H1 (cell line): ENCODE measurements around the gene CUEDC2. TPM values are rescaled to one million over a fixed set of nuclear protein-coding genes. Genes with fewer than 3 reads are reported as not detected.

Experiments
- CTCF ChIA-PET: fragments of 300-600 bp; sonication (Branson Sonifier 250); formaldehyde crosslinking; loops from one replicate; lab custom pipeline; 2021; ENCODE audit not compliant: partially characterized antibody; lab: Charles Lee
- POLR2A ChIA-PET: fragments of 300-600 bp; sonication (Branson Sonifier 250); formaldehyde crosslinking; loops from one replicate; lab custom pipeline; 2021; ENCODE audit warnings: inconsistent platforms; ENCODE audit not compliant: partially characterized antibody; lab: Charles Lee
- DNase-seq, 2 experiments: peaks; one replicate each; pipeline versions ENCODE4 v3.0.0 to v3.0.0-alpha.2; 2010 to 2022; ENCODE audit warnings: low spot score in 2 of 2, low read depth in 1 of 2, mixed read lengths in 1 of 2
- FAIRE-seq: peaks from 2 replicates; lab custom pipeline; 2011; peaks lifted over from hg19 to GRCh38; lab: Jason Lieb, UNC
- H2AFZ ChIP-seq: 2 replicates; pipeline ENCODE4 v1.8.1; 2012; ENCODE audit warnings: low read length, inconsistent platforms
- H2AK5ac ChIP-seq: 2 replicates; pipeline ENCODE4 v1.6.1; 2013; ENCODE audit warnings: low read depth, low read length
- H2BK120ac ChIP-seq: replicated peaks from 2 replicates; pipeline ENCODE3; 2013; ENCODE audit warnings: low read depth, low read length, inconsistent platforms
- H2BK12ac ChIP-seq: 2 replicates; pipeline ENCODE4 v1.6.1; 2013; ENCODE audit warnings: low read depth, low read length
- H2BK15ac ChIP-seq: 2 replicates; pipeline ENCODE4 v1.6.1; 2013; ENCODE audit warnings: low read length
- H2BK20ac ChIP-seq: 2 replicates; pipeline ENCODE4 v1.6.1; 2013; ENCODE audit warnings: low read length
- H2BK5ac ChIP-seq: 2 replicates; pipeline ENCODE4 v1.6.1; 2013; ENCODE audit warnings: low read depth, low read length
- H3K14ac ChIP-seq: 2 replicates; pipeline ENCODE4 v1.6.1; 2013; ENCODE audit warnings: inconsistent platforms; ENCODE audit not compliant: insufficient read length
- H3K18ac ChIP-seq: 2 replicates; pipeline ENCODE4 v1.6.1; 2013; ENCODE audit warnings: low read length; ENCODE audit errors: extremely low read depth
- H3K23ac ChIP-seq: 2 replicates; pipeline ENCODE4 v1.6.1; 2013; ENCODE audit warnings: inconsistent platforms; ENCODE audit not compliant: insufficient read length
- H3K23me2 ChIP-seq: 2 replicates; pipeline ENCODE4 v1.6.1; 2013; ENCODE audit warnings: low read depth, low read length
- H3K27ac ChIP-seq: 2 replicates; pipeline ENCODE4 v1.6.1; 2011; ENCODE audit warnings: low read depth, low read length, inconsistent platforms
- H3K27me3 ChIP-seq, 4 experiments: replicated peaks in 1 of 4; 1 replicate in 1 of 4; 2 replicates in 3 of 4; pipeline versions ENCODE4 v1.6.1 to v1.8.1; 2011 to 2013; ENCODE audit warnings: low read length in 3 of 4, mild to moderate bottlenecking in 3 of 4, inconsistent platforms in 2 of 4, mixed read lengths in 2 of 4, moderate library complexity in 1 of 4; ENCODE audit not compliant: control insufficient read depth in 3 of 4, insufficient read depth in 3 of 4; ENCODE audit errors: extremely low read depth in 1 of 4
- H3K36me3 ChIP-seq, 4 experiments: 2 replicates each; pipeline versions ENCODE4 v1.6.1 to v1.8.1; 2011 to 2013; ENCODE audit warnings: mild to moderate bottlenecking in 4 of 4, low read length in 3 of 4, moderate library complexity in 2 of 4, control low read depth in 1 of 4, inconsistent platforms in 1 of 4; ENCODE audit not compliant: insufficient read depth in 4 of 4, control insufficient read depth in 2 of 4
- H3K4ac ChIP-seq: replicated peaks from 2 replicates; pipeline ENCODE3; 2013; ENCODE audit warnings: low read length, low read depth, mixed read lengths, inconsistent platforms; ENCODE audit not compliant: insufficient read length
- H3K4me1 ChIP-seq, 4 experiments: replicated peaks in 1 of 4; 1 replicate in 1 of 4; 2 replicates in 3 of 4; pipeline versions ENCODE4 v1.6.1 to v1.8.1; 2011 to 2013; ENCODE audit warnings: low read length in 3 of 4, inconsistent platforms in 2 of 4, mixed read lengths in 1 of 4; ENCODE audit not compliant: insufficient read depth in 4 of 4, control insufficient read depth in 3 of 4
- H3K4me2 ChIP-seq, 2 experiments: 2 replicates each; pipeline versions ENCODE4 v1.6.1 to v1.8.1; 2011 to 2013; ENCODE audit warnings: low read depth in 2 of 2, low read length in 2 of 2, control low read depth in 1 of 2, inconsistent platforms in 1 of 2, mild to moderate bottlenecking in 1 of 2; ENCODE audit not compliant: insufficient read depth in 1 of 2
- H3K4me3 ChIP-seq, 4 experiments: fragments of 200-600, 300-600 bp in 1 of 4; sonication (generic), shearing (Covaris generic), sonication (Bioruptor Twin) in 1 of 4; 2 replicates each; pipeline versions ENCODE4 v1.5.1 to v1.8.1; 2011 to 2016; ENCODE audit warnings: low read length in 4 of 4, low read depth in 3 of 4, control low read depth in 2 of 4, inconsistent platforms in 2 of 4, mild to moderate bottlenecking in 2 of 4, mixed read lengths in 1 of 4, moderate library complexity in 1 of 4; ENCODE audit not compliant: insufficient read depth in 2 of 4; ENCODE audit errors: extremely low read depth in 1 of 4
- H3K56ac ChIP-seq: replicated peaks from 2 replicates; pipeline ENCODE3; 2013; ENCODE audit warnings: low read depth, mild to moderate bottlenecking, mixed read lengths, low read length, inconsistent platforms; ENCODE audit not compliant: insufficient read length
- H3K79me1 ChIP-seq: 2 replicates; pipeline ENCODE4 v1.6.1; 2013; ENCODE audit warnings: low read depth, low read length, control low read depth
- H3K79me2 ChIP-seq, 2 experiments: 2 replicates each; pipeline versions ENCODE4 v1.6.1 to v1.8.1; 2012 to 2013; ENCODE audit warnings: low read length in 2 of 2, mild to moderate bottlenecking in 2 of 2, inconsistent platforms in 1 of 2; ENCODE audit not compliant: insufficient read depth in 2 of 2, control insufficient read depth in 1 of 2
- H3K9ac ChIP-seq, 4 experiments: replicated peaks in 1 of 4; 1 replicate in 1 of 4; 2 replicates in 3 of 4; pipeline versions ENCODE4 v1.6.1 to v1.8.1; 2011 to 2013; ENCODE audit warnings: low read depth in 3 of 4, low read length in 3 of 4, control low read depth in 2 of 4, mild to moderate bottlenecking in 2 of 4, moderate library complexity in 2 of 4, inconsistent platforms in 1 of 4; ENCODE audit errors: extremely low read depth in 1 of 4
- H3K9me3 ChIP-seq, 2 experiments: 2 replicates each; pipeline versions ENCODE4 v1.6.1 to v1.8.1; 2012 to 2013; ENCODE audit warnings: mild to moderate bottlenecking in 2 of 2, moderate library complexity in 2 of 2, control low read depth in 1 of 2, inconsistent platforms in 1 of 2, low read depth in 1 of 2, low read length in 1 of 2, mixed read lengths in 1 of 2; ENCODE audit not compliant: insufficient read depth in 2 of 2
- H4K20me1 ChIP-seq, 2 experiments: replicated peaks in 1 of 2; 2 replicates each; pipeline versions ENCODE3 to v1.8.1; 2011 to 2013; ENCODE audit warnings: inconsistent platforms in 2 of 2, low read length in 2 of 2, mild to moderate bottlenecking in 1 of 2; ENCODE audit not compliant: insufficient read depth in 2 of 2, control insufficient read depth in 1 of 2
- H4K5ac ChIP-seq: 2 replicates; pipeline ENCODE4 v1.6.1; 2013; ENCODE audit warnings: low read length, low read depth, mixed read lengths, inconsistent platforms; ENCODE audit not compliant: insufficient read length
- H4K8ac ChIP-seq: 2 replicates; pipeline ENCODE4 v1.8.0; 2013; ENCODE audit warnings: mild to moderate bottlenecking, moderate library complexity, low read length, inconsistent platforms; ENCODE audit not compliant: insufficient read depth; ENCODE audit errors: extremely low read depth
- H4K91ac ChIP-seq: replicated peaks from 2 replicates; pipeline ENCODE3; 2013; ENCODE audit warnings: low read length, mixed read lengths, inconsistent platforms; ENCODE audit not compliant: insufficient read length
- CBX5 ChIP-seq: fragments of 300-800, 300-1000 bp; sonication (generic); IDR thresholded peaks from 2 replicates; pipeline ENCODE4 v1.7.1; 2016; ENCODE audit warnings: antibody characterized with exemption, low read length, low read depth
- CTBP2 ChIP-seq: IDR thresholded peaks from 2 replicates; pipeline ENCODE4 v1.7.0; 2011; ENCODE audit warnings: borderline replicate concordance, mild to moderate bottlenecking, moderate library complexity, mixed read lengths, low read length; ENCODE audit not compliant: insufficient read depth, insufficient read length
- EZH2 ChIP-seq: fragments of 200-600 bp; sonication (generic); IDR thresholded peaks from 2 replicates; pipeline ENCODE4 v1.7.1; 2012; ENCODE audit warnings: low read depth, mild to moderate bottlenecking, moderate library complexity, low read length, inconsistent platforms; ENCODE audit not compliant: severe bottlenecking
- KDM1A ChIP-seq: fragments of 200-600, 300-600 bp; sonication (generic); IDR thresholded peaks from 2 replicates; pipeline ENCODE4 v1.7.1; 2016; ENCODE audit warnings: mild to moderate bottlenecking, low read length, borderline replicate concordance
- RFX5 ChIP-seq: IDR thresholded peaks from 2 replicates; pipeline ENCODE4 v1.6.1; 2011; ENCODE audit warnings: low read depth, low read length, improper control_type of control experiment, borderline replicate concordance
- WGBS, 2 experiments: shearing (Covaris generic) in 1 of 2; methylation state at CpG; one replicate each; pipeline versions ENCODE4 v1.1.6 to v1.1.7; 2013 to 2015; ENCODE audit warnings: low lambda C conversion rate in 2 of 2, mixed read lengths in 2 of 2, inconsistent platforms in 1 of 2, low coverage in 1 of 2, missing lambda C conversion rate in 1 of 2; ENCODE audit not compliant: insufficient replicate concordance in 2 of 2, insufficient coverage in 1 of 2, insufficient read length in 1 of 2; ENCODE audit errors: extremely low coverage in 1 of 2, missing lambda C conversion rate in 1 of 2; 5-methylcytosine and 5-hydroxymethylcytosine counted together
- polyA plus RNA-seq, 7 experiments: library from polyadenylated mRNA; depleted of rRNA in 3 of 7; stranded (reverse) in 5 of 7; unstranded in 2 of 7; fragments of >200 nt in 5 of 7; fragments of 200-250 nt in 2 of 7; gene quantifications; 1 replicate in 5 of 7; 2 replicates in 1 of 7; 4 replicates in 1 of 7; pipeline versions ENCODE4 v1.2.1 to v1.2.3, GENCODE V29; 2011 to 2013; ENCODE audit warnings: missing spikeins in 2 of 7, mixed read lengths in 2 of 7
- total RNA-seq: library from RNA; stranded (reverse); fragmentation: NEBNext Ultra II Directional; extraction: Animal tissue kit (Norgen Biotek cat#: 25700); gene quantifications from 2 replicates; pipeline ENCODE4 v1.2.1, GENCODE V29; 2021

The CUEDC2 gene
- total and polyA plus RNA-seq, 2 of the 8 experiments (the other 6 are each of a cell fraction or from before 2014, with no cell fraction given), result 41.7 to 55.2 TPM

DNA sequence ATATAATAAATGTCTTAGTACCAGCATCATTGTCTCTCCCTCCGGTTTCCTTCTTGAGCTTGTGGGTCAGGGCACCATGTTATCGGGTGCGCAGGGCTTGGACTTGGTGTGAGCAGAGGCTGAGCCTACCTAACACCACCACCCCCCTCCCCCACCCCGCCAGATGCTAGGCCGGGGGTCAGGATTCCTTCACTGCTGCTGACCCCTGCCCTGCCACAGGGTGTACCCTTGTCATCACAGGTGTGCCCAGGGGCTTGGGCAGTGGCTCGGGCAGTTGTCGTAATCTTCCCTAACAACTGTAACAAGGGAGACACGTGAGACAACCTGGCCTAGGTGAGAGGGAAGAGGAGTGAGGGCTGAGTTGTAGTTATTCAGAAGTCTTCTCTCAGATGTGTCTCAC lies 49.5 kb downstream of the CUEDC2 start:
- Histone ChIP-seq H3K9me3 (no peaks in the 10 kb centered on the region), H3K36me3 (peaks cover 3 to 15% (median 7%) of the 10 kb centered on the region in 4 experiments; a peak in 5 of 8 replicates), H4K8ac (no peak overlapping the region), H2AFZ (no peak overlapping the region), H3K14ac (no peak overlapping the region), H2BK15ac (no peak overlapping the region), H3K27ac (no peak overlapping the region), H2BK12ac (no peak overlapping the region), H2BK5ac (no peak overlapping the region), H4K5ac (no peak overlapping the region), H3K4me2 (no peak overlapping the region), H4K20me1 (no peaks in the 10 kb centered on the region), H2BK20ac (no peak overlapping the region), H3K79me2 (no peaks in the 10 kb centered on the region), H3K4me1 (0 out of 7 replicates have a peak, but pooled peaks cover 0 to 2% (median 0%) of the 10 kb centered on the region in 4 experiments), H2AK5ac (no peak overlapping the region), H3K4me3 (no peak overlapping the region), H3K18ac (no peak overlapping the region), H3K27me3 (no peaks in the 10 kb centered on the region), H3K56ac (no peak overlapping the region), H3K23ac (no peak overlapping the region), H3K23me2 (no peaks in the 10 kb centered on the region), H3K79me1 (no peaks in the 10 kb centered on the region), H2BK120ac (no peak overlapping the region), H4K91ac (no peak overlapping the region), H3K9ac (no peak overlapping the region), H3K4ac (no peak overlapping the region)
- TF ChIP-seq CTBP2 (no peak), EZH2 (no peak), KDM1A (no peak), CBX5 (no peak), RFX5 (no peak)
- WGBS, 2 experiments, result 93% methylated on average over 8 of the region's 8 CpGs; no CpG with 5 or more reads in 1 of the 2 experiments
- no peak for FAIRE-seq
- DNase-seq, result no peak
- CTCF ChIA-PET, result interaction anchor here (0.9 to 17.7 kb wide), 22 partner anchors 8 to 215 kb away, joined by 3 to 357 read pairs (median 8); partner anchors contain the start of genes FBXL15 and NFKB2
- POLR2A ChIA-PET, result interaction anchor here (0.8 to 1.5 kb wide), 2 partner anchors 17 to 152 kb away, joined by 3 to 4 read pairs; no protein-coding TSS in a partner anchor
